ENCODE measurements around the gene HIVEP3.

DNA sequence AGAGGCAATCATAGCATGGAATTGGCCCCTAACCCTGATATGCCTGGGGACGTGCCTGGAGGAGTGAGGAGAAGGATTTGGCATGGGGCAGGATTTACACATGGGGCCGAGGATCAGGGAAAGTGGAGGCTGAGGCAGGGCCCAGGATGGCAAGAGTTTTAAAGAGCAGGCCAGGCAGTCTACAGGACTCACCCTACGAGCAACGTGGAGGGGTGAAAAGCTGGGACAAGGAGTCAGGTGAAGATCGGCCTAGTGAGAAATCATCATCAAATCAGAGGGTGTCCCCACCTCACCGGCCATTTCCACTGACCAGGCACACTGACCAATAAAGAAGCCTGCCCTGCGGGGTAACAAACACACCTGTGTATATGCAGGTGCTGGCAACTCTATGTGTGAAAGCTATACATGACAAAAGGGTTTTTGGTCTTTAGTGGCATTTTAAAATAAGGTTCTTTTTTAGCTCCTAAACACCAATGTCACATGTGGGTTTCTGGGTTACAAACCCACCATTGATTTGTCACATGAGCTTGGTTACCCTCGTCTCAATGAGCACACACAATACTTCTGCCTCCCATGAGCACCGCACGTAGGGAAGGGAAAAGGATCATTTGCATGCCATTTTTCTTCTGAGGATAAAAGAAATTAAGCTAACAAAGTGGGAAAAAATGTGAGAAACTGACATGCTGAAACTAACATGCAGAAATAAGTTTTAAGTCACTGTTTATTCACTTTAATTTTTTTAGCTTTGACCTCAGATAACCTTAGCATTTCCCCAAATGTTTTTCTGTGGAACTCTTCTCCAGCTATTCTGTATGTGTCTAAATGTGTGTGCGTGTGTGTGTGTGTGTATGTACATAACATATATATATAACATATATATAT, 266.1 kb downstream of the HIVEP3 start:
- TF ChIP-seq CTCF (IDR thresholded peaks at IDR 0.05), result no peak
- TF ChIP-seq POLR2A (IDR thresholded peaks at IDR 0.05), result no peak
